LoVo (cell line): ENCODE results near the gene DLG2.
A peak's percentile ranks its signal among the peaks of the same experiment; 100 is the strongest.
"Not testable (repeated sequence)": the region's sequence is repeated elsewhere in the genome, so short reads cannot be mapped to it uniquely, and the experiment has no call there.

Source experiments
- DNase-seq: peaks from one replicate; pipeline ENCODE4 v3.0.0-alpha.2; 2016; ENCODE audit warnings: low spot score

The DLG2 gene

GRCh38 chr11:83773950-83774880 is 1852.9 kb downstream of the DLG2 start:
- DNase-seq = no peak

- no peak for DNase-seq
Observed at GRCh38 chr11:83768489-83768888, 1858.7 kb downstream of the DLG2 start.

GRCh38 chr11:83766932-83767331 is 1860.2 kb downstream of the DLG2 start:
- no peak for DNase-seq

DNA sequence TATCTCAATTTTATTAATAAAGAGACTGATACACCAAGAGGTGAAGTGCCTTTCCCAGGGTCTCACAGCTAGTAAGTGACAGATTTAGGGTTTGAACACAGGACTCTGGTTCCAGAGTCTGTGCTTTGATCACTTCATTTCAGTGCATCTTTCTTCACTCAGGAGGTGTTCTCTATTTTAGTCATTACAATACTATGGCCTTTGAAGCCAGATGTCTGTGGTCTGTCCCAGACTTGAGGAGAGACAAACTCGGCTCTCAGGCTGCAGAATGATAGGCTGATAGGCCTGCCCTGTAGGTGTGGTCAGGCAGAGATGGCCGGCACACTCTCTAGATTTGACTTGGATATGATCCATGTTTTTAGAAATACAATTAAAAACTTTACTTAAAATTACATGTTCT is 1862.5 kb downstream of the DLG2 start:
- no peak for DNase-seq

GRCh38 chr11:83760932-83761331 is 1866.2 kb downstream of the DLG2 start:
- no peak for DNase-seq

DNA sequence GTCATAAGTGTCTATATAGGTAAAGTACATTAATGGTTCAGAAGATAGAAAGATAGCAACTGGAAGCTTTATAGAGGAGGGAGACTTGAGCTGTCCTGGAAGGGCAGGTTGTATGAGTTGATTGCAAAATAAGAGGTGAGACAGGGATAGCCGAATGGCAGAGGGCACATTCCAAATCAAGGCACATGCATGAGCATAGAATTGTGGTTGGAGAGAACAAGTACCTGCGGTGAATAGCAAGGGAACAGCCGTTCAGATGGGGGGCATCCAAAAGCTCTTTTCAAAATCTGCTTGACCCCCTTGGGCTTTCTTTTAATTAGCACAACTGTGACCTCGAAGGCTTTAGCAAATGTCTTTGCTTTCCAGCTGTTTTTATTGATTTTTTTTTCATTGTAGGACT is 1868.0 kb downstream of the DLG2 start:
- DNase-seq = no peak

DNA sequence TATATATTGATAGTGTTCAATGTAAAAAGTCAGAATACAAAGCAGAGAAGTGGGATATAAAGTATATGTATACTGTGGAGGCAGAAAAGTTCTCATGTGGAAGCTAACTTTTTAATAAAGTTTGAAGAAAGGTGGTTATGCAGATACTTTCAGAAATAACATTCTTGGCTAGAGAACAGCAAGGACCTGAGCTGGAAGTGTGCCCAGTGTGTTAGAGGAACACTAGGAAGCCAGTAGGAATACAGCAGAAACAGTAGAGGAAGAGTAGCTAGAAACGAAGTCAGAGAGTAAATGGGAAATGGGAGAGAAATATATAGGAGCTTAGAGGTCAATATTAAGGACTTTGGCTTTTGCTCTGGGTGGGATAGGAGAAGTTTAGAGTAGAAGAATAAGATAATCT is 1876.1 kb downstream of the DLG2 start:
- DNase-seq = no peak

GRCh38 chr11:83746921-83747585 is 1880.1 kb downstream of the DLG2 start:
- DNase-seq = no peak

GRCh38 chr11:83744620-83745192 is 1882.4 kb downstream of the DLG2 start:
- no peak for DNase-seq

DNA sequence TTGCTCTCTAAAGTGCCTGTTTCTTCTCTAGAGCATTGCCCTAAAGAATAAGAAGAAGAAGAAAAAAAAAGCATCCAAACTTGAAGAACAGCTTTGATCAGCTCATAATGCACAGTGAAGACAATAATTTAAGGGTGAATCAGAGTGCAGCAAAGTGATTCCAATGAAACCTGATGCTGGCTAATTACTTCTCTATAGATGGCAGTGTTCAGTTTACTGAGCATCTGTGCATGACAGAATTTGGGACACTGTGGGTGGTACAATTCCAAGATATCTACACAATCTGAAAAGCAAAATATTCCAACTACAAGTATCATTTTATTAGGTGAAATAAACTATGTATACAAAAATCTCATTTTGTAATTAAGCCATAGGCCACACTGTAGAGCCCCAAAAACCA is 1890.5 kb downstream of the DLG2 start:
- no peak for DNase-seq

DNA sequence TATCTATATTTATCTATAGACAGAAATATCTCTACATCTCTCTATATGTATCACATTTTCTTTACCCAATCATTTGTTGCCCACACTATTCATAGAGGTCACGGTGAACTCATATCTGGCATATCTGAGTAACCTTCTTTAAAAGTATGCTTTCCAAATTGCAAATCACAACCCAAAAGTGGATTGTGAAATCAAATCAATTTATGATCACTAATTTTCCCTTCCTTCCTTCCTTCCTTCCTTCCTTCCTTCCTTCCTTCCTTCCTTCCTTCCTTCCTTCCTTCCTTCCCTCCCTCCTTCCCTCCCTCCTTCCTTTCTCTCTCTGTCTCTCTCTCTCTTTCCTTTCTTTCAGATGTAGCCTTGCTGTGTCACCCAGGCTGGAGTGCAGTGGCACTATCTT is 1893.0 kb downstream of the DLG2 start:
- no peak for DNase-seq

DNA sequence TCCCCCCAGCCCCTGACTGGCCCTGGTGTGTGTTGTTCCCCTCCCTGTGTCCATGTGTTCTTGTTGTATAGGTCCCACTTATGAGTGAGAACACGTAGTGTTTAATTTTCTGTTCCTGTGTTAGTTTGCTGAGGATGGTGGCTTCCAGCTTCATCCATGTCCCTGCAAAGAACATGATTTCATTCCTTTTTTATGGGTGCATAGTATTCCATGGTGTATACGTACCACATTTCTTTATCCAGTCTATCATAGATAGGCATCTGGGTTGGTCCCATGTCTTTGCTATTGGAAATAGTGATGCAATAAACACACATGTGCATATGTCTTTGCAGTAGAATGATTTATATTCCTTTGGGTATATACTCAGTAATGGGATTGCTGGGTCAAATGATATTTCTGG is 1895.9 kb downstream of the DLG2 start:
- DNase-seq = not testable (repeated sequence)

DNA sequence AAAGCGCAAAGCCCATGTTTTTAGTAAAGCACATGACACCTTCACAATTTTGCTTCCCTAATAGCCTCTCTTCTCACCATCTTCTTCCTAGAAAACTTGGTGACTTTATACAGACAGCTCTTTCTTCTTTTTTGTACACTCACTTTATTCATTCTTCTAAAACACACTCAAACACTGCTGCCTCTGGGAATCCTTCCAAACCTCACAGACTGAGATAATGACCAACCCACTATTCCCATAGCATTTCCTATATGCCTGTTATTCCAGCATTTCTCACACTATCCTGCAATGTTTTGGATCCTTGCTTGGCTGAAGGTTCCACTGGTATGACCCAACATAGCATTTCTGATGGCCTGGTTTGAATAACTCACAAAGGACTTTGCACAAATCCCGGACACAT is 1898.9 kb downstream of the DLG2 start:
- no peak for DNase-seq

DNA sequence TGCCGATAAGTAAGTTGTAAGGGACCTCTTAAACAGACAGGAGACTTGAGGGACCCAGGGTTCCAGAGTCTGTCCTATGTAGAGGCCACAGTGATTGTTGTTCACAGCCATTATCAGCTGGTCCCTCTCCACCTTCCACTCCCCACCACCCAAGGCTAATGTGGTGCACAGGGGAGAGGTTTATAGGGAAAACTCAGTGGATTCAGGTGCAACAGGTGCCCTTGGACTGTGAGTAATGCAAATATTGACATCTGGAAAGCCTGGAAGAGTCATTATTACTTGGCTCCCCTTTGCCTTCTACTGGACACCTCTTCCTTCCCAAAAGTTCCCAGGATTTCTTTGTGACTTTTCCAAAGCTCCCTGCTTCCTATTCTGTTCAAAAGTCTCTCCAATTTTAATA is 1899.9 kb downstream of the DLG2 start:
- no peak for DNase-seq

GRCh38 chr11:83726316-83726715 is 1900.8 kb downstream of the DLG2 start:
- no peak for DNase-seq

DNA sequence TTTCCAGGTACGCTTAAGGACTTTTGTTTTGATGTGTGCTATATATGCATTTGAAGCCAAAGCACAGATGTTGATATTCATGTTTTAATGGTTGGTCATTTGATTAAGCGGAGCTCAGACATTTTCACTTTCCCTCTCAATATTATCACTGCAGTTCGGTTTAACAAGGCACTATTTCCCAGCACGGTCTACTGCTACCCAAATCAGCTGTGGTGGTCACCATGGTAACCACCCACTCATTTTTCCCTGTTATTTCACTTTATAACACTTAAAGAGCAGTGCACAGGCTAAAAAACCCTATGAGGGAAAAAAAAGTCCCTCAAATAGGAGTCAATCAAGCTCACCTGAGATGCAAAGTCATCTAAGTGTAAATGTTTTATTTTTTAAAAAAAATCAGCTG is 1901.4 kb downstream of the DLG2 start:
- no peak for DNase-seq

DNA sequence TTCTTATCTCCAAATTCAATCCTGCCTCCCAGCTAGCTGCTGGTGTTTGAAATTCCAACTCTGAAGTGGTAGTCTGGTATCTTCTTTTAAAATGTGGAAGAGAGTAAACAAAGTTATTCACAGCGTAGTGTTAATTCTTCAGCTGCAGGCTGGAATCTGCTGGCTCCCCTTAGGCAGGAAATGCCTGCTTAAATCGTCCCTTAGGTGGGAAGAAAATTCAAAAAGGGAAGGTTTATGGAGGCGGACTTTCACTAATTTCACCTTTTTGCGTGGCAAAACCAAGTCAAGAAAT is 1901.9 kb downstream of the DLG2 start:
- DNase-seq = no peak

DNA sequence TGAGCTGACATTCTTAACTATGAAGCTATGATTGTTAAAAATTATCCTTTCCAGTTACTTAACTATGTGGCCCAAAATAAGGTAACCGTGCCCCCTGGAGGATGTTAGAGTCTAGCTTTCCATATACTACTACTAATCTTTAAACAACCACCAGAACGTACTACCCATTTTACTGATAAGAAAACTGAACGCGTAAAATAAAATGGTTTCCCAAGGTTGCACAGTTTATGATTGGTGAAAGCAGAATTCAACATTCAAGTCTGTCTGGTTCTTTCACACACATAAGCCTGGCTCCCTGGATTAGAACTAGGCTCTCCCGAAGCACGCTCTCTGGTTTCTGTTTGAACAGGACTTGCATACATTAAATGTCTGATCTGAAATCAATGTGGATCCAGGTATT is 1903.1 kb downstream of the DLG2 start:
- DNase-seq = peak; percentile 47

DNA sequence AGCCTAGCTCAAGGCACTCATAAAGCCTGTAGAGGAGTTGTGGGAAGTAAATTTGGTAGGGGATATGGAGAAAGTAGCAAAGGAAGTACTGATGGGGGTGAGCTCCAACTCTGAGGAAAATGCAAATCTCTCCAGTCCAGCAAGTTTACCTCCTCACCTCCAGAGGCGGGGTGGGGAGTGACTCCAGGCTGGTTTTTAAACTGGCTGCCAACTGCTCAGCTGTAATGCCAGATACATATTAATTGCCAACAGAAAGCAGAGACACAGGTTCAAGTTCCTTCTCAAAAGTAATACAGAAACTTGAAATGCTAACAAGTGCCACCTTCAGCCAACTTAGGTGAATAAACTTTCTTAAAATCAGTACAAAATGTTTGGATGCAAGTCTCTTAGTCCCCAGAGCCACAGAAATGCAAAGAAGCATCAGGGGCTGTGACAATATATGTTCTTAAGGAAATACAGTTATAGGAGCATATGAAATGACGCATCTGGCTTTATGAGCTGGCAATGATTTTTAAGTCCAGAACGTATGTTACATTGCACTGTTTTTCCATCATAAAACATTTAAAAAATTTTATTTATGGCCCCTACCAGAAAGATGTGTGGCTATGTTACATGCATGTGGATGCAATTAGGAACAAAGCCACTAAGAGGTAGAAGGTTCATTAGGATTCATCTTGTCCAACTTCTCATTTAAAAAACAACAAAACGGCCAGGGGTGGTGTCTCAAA is 1904.6 kb downstream of the DLG2 start:
- no peak for DNase-seq

DNA sequence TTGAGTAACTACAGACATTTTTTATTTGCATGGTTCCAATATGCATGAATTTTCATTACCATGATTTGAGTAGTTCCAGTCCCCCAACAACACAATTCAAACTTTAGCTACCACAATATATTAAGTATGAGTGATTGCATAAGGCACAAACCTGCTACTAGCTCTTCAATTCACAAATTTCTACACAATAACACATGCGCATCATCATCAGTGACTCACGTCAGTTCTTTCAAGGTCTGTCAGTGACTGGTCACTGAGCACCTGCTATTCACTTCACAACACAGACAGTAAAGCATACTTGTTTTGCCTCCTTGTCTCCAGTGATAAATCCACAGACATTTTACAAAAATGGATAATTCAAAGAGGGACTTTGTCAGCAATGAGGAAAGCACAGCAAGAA is 1905.9 kb downstream of the DLG2 start:
- DNase-seq = no peak

- DNase-seq = no peak
Observed at GRCh38 chr11:83720675-83721074, 1906.5 kb downstream of the DLG2 start.

DNA sequence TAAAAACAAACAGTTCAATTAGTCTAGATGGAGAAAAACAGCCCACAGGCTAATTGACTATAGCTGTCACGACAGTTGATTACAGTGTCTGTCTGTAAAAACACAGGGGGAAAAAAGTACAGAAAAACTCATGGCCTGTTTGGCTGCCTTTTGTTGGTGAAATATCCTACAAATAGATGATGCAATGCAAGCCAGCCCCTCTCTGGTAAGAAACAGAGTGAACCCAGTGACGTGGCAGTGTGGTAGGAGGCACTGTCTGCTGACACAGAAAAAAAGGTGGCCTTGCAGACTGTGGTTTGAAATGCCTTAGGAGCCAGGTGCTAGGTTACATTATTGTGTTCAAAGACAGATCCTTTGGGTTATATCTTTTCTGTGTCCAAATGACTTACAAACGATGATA is 1909.6 kb downstream of the DLG2 start:
- DNase-seq = no peak
